CD4-positive, alpha-beta memory T cell (primary cell): Measurements from ENCODE around the gene FFAR2. TPM values are rescaled to one million over a fixed set of nuclear protein-coding genes. Genes with fewer than 3 reads are reported as not detected.
A peak's percentile ranks its signal among the peaks of the same experiment; 100 is the strongest.

Experiments
- CTCF ChIA-PET: fragments of 350-600 bp; sonication (Branson Sonifier 250); formaldehyde crosslinking; loops from one replicate; lab custom pipeline; 2021; ENCODE audit warnings: inconsistent platforms; ENCODE audit not compliant: partially characterized antibody; lab: Charles Lee
- POLR2A ChIA-PET: fragments of 350-600 bp; sonication (Branson Sonifier 250); formaldehyde crosslinking; loops from one replicate; lab custom pipeline; 2021; ENCODE audit not compliant: partially characterized antibody; lab: Charles Lee
- DNase-seq, 5 donors: peaks; one replicate each; pipeline versions ENCODE4 v3.0.0 to v3.0.0-alpha.2; 2020 to 2022; ENCODE audit warnings: mixed read lengths in 1 of 5
- H3K27ac ChIP-seq: one replicate; pipeline ENCODE4 v1.7.0; 2013; ENCODE audit warnings: low read depth, low read length
- H3K27me3 ChIP-seq: 2 replicates; pipeline ENCODE4 v1.7.0; 2013; ENCODE audit warnings: mild to moderate bottlenecking, low read length, moderate library complexity; ENCODE audit not compliant: insufficient read depth
- H3K36me3 ChIP-seq: 2 replicates; pipeline ENCODE4 v1.7.0; 2013; ENCODE audit warnings: mild to moderate bottlenecking, low read length, moderate library complexity; ENCODE audit not compliant: insufficient read depth
- H3K4me1 ChIP-seq: 2 replicates; pipeline ENCODE4 v1.7.0; 2013; ENCODE audit warnings: mild to moderate bottlenecking, low read length, moderate library complexity; ENCODE audit not compliant: insufficient read depth
- H3K4me3 ChIP-seq, 2 donors: one replicate each; pipeline ENCODE4 v1.7.0; 2013; ENCODE audit warnings: low read length in 2 of 2, mild to moderate bottlenecking in 1 of 2
- H3K9me3 ChIP-seq, 2 donors: one replicate each; pipeline ENCODE4 v1.7.0; 2013; ENCODE audit warnings: low read length in 2 of 2, control low read depth in 1 of 2; ENCODE audit not compliant: control insufficient read depth in 1 of 2
- H3K27ac Mint-ChIP-seq, 7 donors: one replicate each; pipeline ENCODE4 v1.8.0; 2020 to 2021; ENCODE audit warnings: mixed read lengths in 7 of 7, mild to moderate bottlenecking in 6 of 7, inconsistent platforms in 3 of 7, moderate library complexity in 3 of 7
- H3K27me3 Mint-ChIP-seq, 2 donors: one replicate each; pipeline ENCODE4 v1.8.0; 2020 to 2021; ENCODE audit warnings: mixed read lengths in 2 of 2
- H3K36me3 Mint-ChIP-seq, 2 donors: one replicate each; pipeline ENCODE4 v1.8.0; 2020 to 2021; ENCODE audit warnings: mixed read lengths in 2 of 2, inconsistent platforms in 1 of 2, mild to moderate bottlenecking in 1 of 2
- H3K4me1 Mint-ChIP-seq, 4 donors: one replicate each; pipeline ENCODE4 v1.8.0; 2020 to 2021; ENCODE audit warnings: mixed read lengths in 4 of 4, mild to moderate bottlenecking in 1 of 4
- H3K4me3 Mint-ChIP-seq, 8 donors: one replicate each; pipeline ENCODE4 v1.8.0; 2020 to 2021; ENCODE audit warnings: mixed read lengths in 8 of 8, mild to moderate bottlenecking in 7 of 8, moderate library complexity in 6 of 8, inconsistent platforms in 3 of 8
- H3K9me3 Mint-ChIP-seq, 8 donors: one replicate each; pipeline ENCODE4 v1.8.0; 2020 to 2021; ENCODE audit warnings: mixed read lengths in 8 of 8, mild to moderate bottlenecking in 5 of 8, inconsistent platforms in 3 of 8, moderate library complexity in 1 of 8
- intact Hi-C: fragments of 100-400 bp; cut with micrococcal nuclease; formaldehyde crosslinking; loops from one replicate; pipeline ENCODE4 v1.15.1; 2023
- polyA plus RNA-seq, 2 donors: library from polyadenylated mRNA; unstranded; fragments of 300-500 nt; fragmentation: Illumina TruSeq; gene quantifications; one replicate each; pipeline ENCODE4 v1.2.3, GENCODE V29; 2021
- total RNA-seq, 2 experiments: library from RNA; stranded (reverse); gene quantifications; one replicate each; pipeline ENCODE4 v1.2.3, GENCODE V29; 2021

The FFAR2 gene
- total and polyA plus RNA-seq, 4 experiments from 2014 or later, result 0.15 TPM; not detected in 3

DNA sequence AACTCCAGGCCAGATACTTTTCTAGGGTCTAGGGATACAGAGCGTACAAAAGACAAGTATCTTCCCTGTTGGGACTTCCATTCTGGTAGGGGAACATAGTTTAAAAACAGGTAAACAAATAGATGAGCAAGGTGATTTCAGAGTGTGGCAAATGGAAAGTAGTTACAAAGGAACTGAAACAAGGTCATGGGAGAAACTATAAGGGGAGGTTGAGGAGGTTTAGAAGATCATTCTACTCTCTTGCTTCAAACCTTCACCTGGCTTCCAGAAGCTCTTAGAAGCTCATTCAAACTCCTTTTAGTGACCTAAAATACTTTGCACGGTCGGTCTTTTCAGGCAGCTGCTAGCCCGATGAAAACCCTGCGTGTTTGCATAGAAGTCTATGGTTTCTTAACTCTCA lies 9.1 kb downstream of the FFAR2 start:
- ChIA-PET CTCF (interaction anchor here (2.4 kb wide), 1 partner anchor 104 kb away, joined by 5 read pairs; no protein-coding TSS in a partner anchor), POLR2A (no interaction called here)
- Mint-ChIP-seq H3K4me1 (peaks cover 28 to 67% (median 44%) of the 10 kb centered on the region in 4 donors), H3K27ac (peak overlapping the region in 2 of 7 donors; percentile 16 to 67), H3K36me3 (no peaks in the 10 kb centered on the region), H3K27me3 (peaks cover 0 to 2% of the 10 kb centered on the region in 2 donors), H3K9me3 (no peaks in the 10 kb centered on the region), H3K4me3 (no peak overlapping the region)
- Histone ChIP-seq H3K36me3 (no peaks in the 10 kb centered on the region), H3K9me3 (no peaks in the 10 kb centered on the region), H3K4me1 (peaks cover 50% of the 10 kb centered on the region), H3K27me3 (no peaks in the 10 kb centered on the region), H3K4me3 (no peak overlapping the region), H3K27ac (no peak overlapping the region)
- DNase-seq, result no peak
- intact Hi-C loops, result no loop called here

DNA sequence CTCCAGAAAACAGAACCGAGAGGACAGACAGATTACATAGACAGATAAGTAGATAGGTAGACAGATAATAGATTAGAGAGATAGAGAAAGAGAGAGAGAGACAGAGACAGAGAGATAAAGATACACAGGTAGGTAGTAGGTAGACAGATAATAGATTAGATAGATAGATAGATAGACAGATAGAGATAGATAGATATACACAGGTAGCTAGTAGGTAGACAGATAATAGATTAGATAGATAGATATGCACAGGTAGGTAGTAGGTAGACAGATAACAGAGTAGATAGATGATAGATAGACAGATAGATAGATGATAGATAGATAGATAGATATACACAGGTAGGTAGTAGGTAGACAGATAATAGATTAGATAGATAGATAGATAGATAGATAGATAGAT lies 10.1 kb downstream of the FFAR2 start:
- intact Hi-C loops, result no loop called here
- H3K9me3 Mint-ChIP-seq, result no peaks in the 10 kb centered on the region
- no peak for DNase-seq
- Histone ChIP-seq H3K9me3 (no peaks in the 10 kb centered on the region), H3K27me3 (no peaks in the 10 kb centered on the region), H3K4me3 (no peak overlapping the region), H3K4me1 (peaks cover 58% of the 10 kb centered on the region), H3K27ac (no peak overlapping the region), H3K36me3 (no peaks in the 10 kb centered on the region)
- peak overlapping the region in 2 of 7 donors; percentile 18 to 75 for H3K27ac Mint-ChIP-seq
- no peaks in the 10 kb centered on the region for H3K36me3 Mint-ChIP-seq
- H3K4me1 Mint-ChIP-seq, result peaks cover 32 to 68% (median 48%) of the 10 kb centered on the region in 4 donors
- CTCF ChIA-PET, result interaction anchor here (2.1 to 2.4 kb wide), 2 partner anchors 10 to 105 kb away, joined by 5 to 9 read pairs; no protein-coding TSS in a partner anchor
- H3K27me3 Mint-ChIP-seq, result no peaks in the 10 kb centered on the region
- POLR2A ChIA-PET, result no interaction called here
- no peak overlapping the region for H3K4me3 Mint-ChIP-seq

GRCh38 chr19:35458731-35459391 lies 10.8 kb downstream of the FFAR2 start:
- H3K27me3 ChIP-seq, result no peaks in the 10 kb centered on the region
- no peak overlapping the region for H3K27ac ChIP-seq
- H3K36me3 Mint-ChIP-seq, result no peaks in the 10 kb centered on the region
- H3K4me1 Mint-ChIP-seq, result peaks cover 38 to 73% (median 52%) of the 10 kb centered on the region in 4 donors
- H3K9me3 Mint-ChIP-seq, result no peaks in the 10 kb centered on the region
- CTCF ChIA-PET, result interaction anchor here (2.1 to 2.4 kb wide), 2 partner anchors 9 to 106 kb away, joined by 5 to 9 read pairs; no protein-coding TSS in a partner anchor
- H3K27ac Mint-ChIP-seq, result peak overlapping the region in 1 of 7 donors; percentile 68
- no peaks in the 10 kb centered on the region for H3K27me3 Mint-ChIP-seq
- H3K4me1 ChIP-seq, result peaks cover 65% of the 10 kb centered on the region
- H3K4me3 ChIP-seq, result no peak overlapping the region
- H3K9me3 ChIP-seq, result no peaks in the 10 kb centered on the region
- no peak for DNase-seq
- no peak overlapping the region for H3K4me3 Mint-ChIP-seq
- POLR2A ChIA-PET, result interaction anchor here (1.5 kb wide), 1 partner anchor 36 kb away, joined by 4 read pairs; no protein-coding TSS in a partner anchor
- H3K36me3 ChIP-seq, result no peaks in the 10 kb centered on the region
- intact Hi-C loops, result no loop called here

- Mint-ChIP-seq H3K4me1 (peaks cover 39 to 76% (median 56%) of the 10 kb centered on the region in 4 donors), H3K27me3 (no peaks in the 10 kb centered on the region), H3K4me3 (no peak overlapping the region), H3K27ac (peak overlapping the region in 3 of 7 donors; percentile 40 to 78 (median 68)), H3K9me3 (no peaks in the 10 kb centered on the region), H3K36me3 (no peaks in the 10 kb centered on the region)
- Histone ChIP-seq H3K4me3 (no peak overlapping the region), H3K9me3 (no peaks in the 10 kb centered on the region), H3K4me1 (peaks cover 69% of the 10 kb centered on the region), H3K27ac (no peak overlapping the region), H3K27me3 (no peaks in the 10 kb centered on the region), H3K36me3 (no peaks in the 10 kb centered on the region)
- ChIA-PET CTCF (interaction anchor here (1.0 to 5.5 kb wide), 4 partner anchors 9 to 105 kb away, joined by 3 to 60 read pairs (median 6); partner anchors contain the start of gene FFAR2), POLR2A (interaction anchor here (0.6 to 1.5 kb wide), 2 partner anchors 35 to 62 kb away, joined by 3 to 4 read pairs; no protein-coding TSS in a partner anchor)
- DNase-seq, result no peak
- intact Hi-C loops, result loop anchor here (10.0 kb wide), 1 partner anchor 245 kb away; no protein-coding TSS in a partner anchor
Measured at GRCh38 chr19:35459414-35460082, 11.5 kb downstream of the FFAR2 start.

DNA sequence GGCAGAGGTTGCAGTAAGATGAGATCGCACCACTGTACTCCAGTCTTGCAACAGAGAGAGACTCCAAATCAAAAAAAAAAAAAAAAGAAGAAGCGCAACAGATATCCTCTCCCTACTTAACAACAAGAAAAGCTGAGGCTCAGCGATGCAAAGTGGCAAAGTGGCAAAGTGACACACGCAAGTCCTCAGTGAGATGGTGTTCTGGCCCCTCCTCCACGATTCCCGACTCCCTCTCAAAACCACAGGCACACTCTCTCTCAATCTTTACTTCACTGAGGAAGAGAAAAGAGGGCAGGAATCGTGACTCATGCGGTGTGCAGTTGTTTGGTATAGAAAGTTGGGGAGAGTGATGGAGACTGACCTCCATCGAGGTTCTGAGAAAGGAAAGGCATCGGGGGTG lies 12.6 kb downstream of the FFAR2 start:
- Histone ChIP-seq H3K27ac (no peak overlapping the region), H3K4me3 (no peak overlapping the region), H3K27me3 (no peaks in the 10 kb centered on the region), H3K9me3 (no peaks in the 10 kb centered on the region), H3K36me3 (no peaks in the 10 kb centered on the region), H3K4me1 (peaks cover 65% of the 10 kb centered on the region)
- H3K27me3 Mint-ChIP-seq, result peaks cover 0 to 1% of the 10 kb centered on the region in 2 donors
- peak overlapping the region in 5 of 8 donors; percentile 4 to 39 (median 37) for H3K4me3 Mint-ChIP-seq
- no peak for DNase-seq
- no peaks in the 10 kb centered on the region for H3K36me3 Mint-ChIP-seq
- ChIA-PET CTCF (interaction anchor here (1.0 to 5.5 kb wide), 3 partner anchors 9 to 106 kb away, joined by 3 to 60 read pairs (median 3); partner anchors contain the start of gene FFAR2), POLR2A (interaction anchor here (0.6 to 0.8 kb wide), 2 partner anchors 10 to 63 kb away, joined by 3 read pairs; no protein-coding TSS in a partner anchor)
- H3K9me3 Mint-ChIP-seq, result no peaks in the 10 kb centered on the region
- peak overlapping the region in 5 of 7 donors; percentile 16 to 89 (median 85) for H3K27ac Mint-ChIP-seq
- H3K4me1 Mint-ChIP-seq, result peaks cover 35 to 80% (median 60%) of the 10 kb centered on the region in 4 donors
- intact Hi-C loops, result loop anchor here (10.0 kb wide), 1 partner anchor 246 kb away; no protein-coding TSS in a partner anchor

DNA sequence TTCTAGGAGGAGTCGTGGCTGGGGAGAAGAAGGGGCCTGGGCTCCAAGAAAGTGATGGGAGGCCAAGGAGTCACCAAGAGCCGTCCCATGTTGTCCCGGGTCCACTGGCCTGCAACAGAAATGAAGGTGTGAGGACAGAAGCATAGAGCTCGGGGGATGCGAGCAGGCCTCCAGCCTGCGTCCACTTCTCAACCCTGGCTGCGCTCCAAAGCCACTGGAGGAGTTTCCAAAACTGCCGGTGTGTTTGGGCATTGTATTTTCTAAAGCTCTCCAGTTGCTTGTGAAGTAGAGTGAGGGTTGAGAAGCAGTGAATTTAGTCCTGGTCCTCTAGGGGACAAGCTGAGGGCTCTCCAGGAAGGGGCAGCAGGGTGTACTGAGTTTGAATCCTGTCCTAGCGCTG lies 13.0 kb downstream of the FFAR2 start:
- H3K36me3 Mint-ChIP-seq, result no peaks in the 10 kb centered on the region
- H3K4me1 Mint-ChIP-seq, result peaks cover 31 to 75% (median 56%) of the 10 kb centered on the region in 4 donors
- H3K27me3 ChIP-seq, result no peaks in the 10 kb centered on the region
- H3K27ac ChIP-seq, result no peak overlapping the region
- peaks cover 0 to 1% of the 10 kb centered on the region in 2 donors for H3K27me3 Mint-ChIP-seq
- H3K4me3 Mint-ChIP-seq, result peak overlapping the region in 2 of 8 donors; percentile 7 to 39
- ChIA-PET CTCF (interaction anchor here (5.5 kb wide), 1 partner anchor 106 kb away, joined by 60 read pairs; no protein-coding TSS in a partner anchor), POLR2A (interaction anchor here (0.8 kb wide), 1 partner anchor 9 kb away, joined by 3 read pairs; no protein-coding TSS in a partner anchor)
- no peak overlapping the region for H3K4me3 ChIP-seq
- H3K4me1 ChIP-seq, result peaks cover 61% of the 10 kb centered on the region
- DNase-seq, result no peak
- H3K27ac Mint-ChIP-seq, result peak overlapping the region in 4 of 7 donors; percentile 78 to 89 (median 82)
- no peaks in the 10 kb centered on the region for H3K36me3 ChIP-seq
- intact Hi-C loops, result loop anchor here (10.0 kb wide), 1 partner anchor 246 kb away; no protein-coding TSS in a partner anchor
- no peaks in the 10 kb centered on the region for H3K9me3 ChIP-seq
- no peaks in the 10 kb centered on the region for H3K9me3 Mint-ChIP-seq
